Activated CD4-positive, alpha-beta T cell treated with anti-CD3 and anti-CD28 coated beads, Interleukin-2, amount 10 ng/mL, durations not matched to agents 7 days and 5 days (primary cell): ENCODE measurements around the gene CNTF. TPM values are rescaled to one million over a fixed set of nuclear protein-coding genes. Genes with fewer than 3 reads are reported as not detected.
"Not testable (repeated sequence)": the region's sequence is repeated elsewhere in the genome, so short reads cannot be mapped to it uniquely, and the experiment has no call there.

ENCODE experiments used
- CTCF ChIA-PET: fragments of 350-600 bp; sonication (Branson Sonifier 250); formaldehyde crosslinking; loops from one replicate; lab custom pipeline; 2021; ENCODE audit warnings: antibody characterized with exemption; lab: Charles Lee
- POLR2A ChIA-PET: fragments of 350-600 bp; sonication (Branson Sonifier 250); formaldehyde crosslinking; loops from one replicate; lab custom pipeline; 2021; ENCODE audit warnings: antibody characterized with exemption; lab: Charles Lee
- DNase-seq: peaks from one replicate; pipeline ENCODE4 v3.0.0-alpha.2; 2020
- H3K27ac Mint-ChIP-seq: one replicate; pipeline ENCODE4 v1.8.0; 2021; ENCODE audit warnings: mild to moderate bottlenecking, moderate library complexity, mixed read lengths
- H3K27me3 Mint-ChIP-seq: one replicate; pipeline ENCODE4 v1.8.0; 2021; ENCODE audit warnings: mixed read lengths
- H3K36me3 Mint-ChIP-seq: one replicate; pipeline ENCODE4 v1.8.0; 2021; ENCODE audit warnings: low read depth, mixed read lengths
- H3K4me1 Mint-ChIP-seq: one replicate; pipeline ENCODE4 v1.8.0; 2021; ENCODE audit warnings: mixed read lengths
- H3K4me3 Mint-ChIP-seq: one replicate; pipeline ENCODE4 v1.8.0; 2021; ENCODE audit warnings: mild to moderate bottlenecking, moderate library complexity, mixed read lengths
- H3K9me3 Mint-ChIP-seq: one replicate; pipeline ENCODE4 v1.8.0; 2021; ENCODE audit warnings: mixed read lengths
- total RNA-seq, 2 experiments: library from RNA; stranded (reverse); gene quantifications; one replicate each; pipeline ENCODE4 v1.2.3, GENCODE V29; 2021

The CNTF gene
- total RNA-seq, result 1 to 10 TPM; 2.9 to 3.7 TPM

- ChIA-PET CTCF (interaction anchor here (0.7 kb wide), 1 partner anchor 12 kb away, joined by 3 read pairs; no protein-coding TSS in a partner anchor), POLR2A (no interaction called here)
- DNase-seq, result no peak
- no peaks in the 10 kb centered on the region for H3K27me3 Mint-ChIP-seq
- peaks cover 64% of the 10 kb centered on the region for H3K36me3 Mint-ChIP-seq
- H3K27ac Mint-ChIP-seq, result peak within 1 kb of the TSS; percentile 57
- H3K4me3 Mint-ChIP-seq, result no peak within 1 kb of the TSS
- peaks cover 23% of the 10 kb centered on the region for H3K4me1 Mint-ChIP-seq
- H3K9me3 Mint-ChIP-seq, result no peaks in the 10 kb centered on the region
Observed at GRCh38 chr11:58622344-58622743, at the start of gene CNTF. TSS of gene CNTF (plus strand) at chr11:58622665. CDS start at chr11:58622753, 88 bp downstream.

GRCh38 chr11:58572906-58573305 is 49.6 kb upstream of the CNTF start:
- DNase-seq, H3K27me3 Mint-ChIP-seq, POLR2A ChIA-PET, H3K9me3 Mint-ChIP-seq: not testable (repeated sequence)
- Mint-ChIP-seq H3K4me1 (peaks cover 58% of the 10 kb centered on the region), H3K27ac (peak overlapping the region; percentile 99), H3K36me3 (peaks cover 47% of the 10 kb centered on the region), H3K4me3 (peak overlapping the region; percentile 85)
- CTCF ChIA-PET, result interaction anchor here (0.6 to 0.7 kb wide), 2 partner anchors 57 to 1173 kb away, joined by 4 read pairs; no protein-coding TSS in a partner anchor

- ChIA-PET CTCF (interaction anchor here (0.6 to 0.7 kb wide), 2 partner anchors 56 to 1174 kb away, joined by 4 read pairs; no protein-coding TSS in a partner anchor), POLR2A (no interaction called here)
- H3K36me3 Mint-ChIP-seq, result peaks cover 42% of the 10 kb centered on the region
Observed at GRCh38 chr11:58573451-58574104, 48.9 kb upstream of the CNTF start.

GRCh38 chr11:58574881-58575280 is 47.6 kb upstream of the CNTF start:
- H3K27me3 Mint-ChIP-seq, result no peaks in the 10 kb centered on the region
- DNase-seq, result no peak
- H3K27ac Mint-ChIP-seq, result peak overlapping the region; percentile 99
- peak overlapping the region; percentile 85 for H3K4me3 Mint-ChIP-seq
- H3K36me3 Mint-ChIP-seq, result peaks cover 35% of the 10 kb centered on the region
- peaks cover 42% of the 10 kb centered on the region for H3K4me1 Mint-ChIP-seq
- no peaks in the 10 kb centered on the region for H3K9me3 Mint-ChIP-seq
- CTCF ChIA-PET, result no interaction called here
- POLR2A ChIA-PET, result interaction anchor here (0.7 kb wide), 1 partner anchor 1079 kb away, joined by 4 read pairs; no protein-coding TSS in a partner anchor

More at GRCh38 chr11:58573451-58574104, 48.9 kb upstream of the CNTF start:
- Mint-ChIP-seq H3K9me3 (no peaks in the 10 kb centered on the region), H3K27me3 (no peaks in the 10 kb centered on the region), H3K27ac (peak overlapping the region; percentile 99), H3K4me3 (peak overlapping the region; percentile 85), H3K4me1 (peaks cover 51% of the 10 kb centered on the region)
- peak; percentile 51 for DNase-seq

- Mint-ChIP-seq H3K27me3 (no peaks in the 10 kb centered on the region), H3K36me3 (peaks cover 35% of the 10 kb centered on the region), H3K4me1 (peaks cover 41% of the 10 kb centered on the region), H3K9me3 (no peaks in the 10 kb centered on the region), H3K4me3 (peak within 1 kb of the TSS; percentile 85), H3K27ac (peak within 1 kb of the TSS; percentile 99)
- ChIA-PET POLR2A (interaction anchor here (0.7 kb wide), 1 partner anchor 1078 kb away, joined by 4 read pairs; no protein-coding TSS in a partner anchor), CTCF (interaction anchor here (0.6 to 4.7 kb wide), 4 partner anchors 7 to 1291 kb away, joined by 3 to 32 read pairs (median 4); no protein-coding TSS in a partner anchor)
- peak; percentile 53 for DNase-seq
Observed at GRCh38 chr11:58575377-58576020, 47.0 kb upstream of the CNTF start, which contains the start of gene LPXN. TSS of gene LPXN (minus strand) at chr11:58575856. CDS start at chr11:58575772, 84 bp downstream.

- ChIA-PET POLR2A (no interaction called here), CTCF (interaction anchor here (0.6 to 4.7 kb wide), 11 partner anchors 9 to 207 kb away, joined by 3 to 32 read pairs (median 3); no protein-coding TSS in a partner anchor)
- Mint-ChIP-seq H3K4me1 (peaks cover 44% of the 10 kb centered on the region), H3K36me3 (peaks cover 35% of the 10 kb centered on the region), H3K9me3 (no peaks in the 10 kb centered on the region), H3K4me3 (peak overlapping the region; percentile 85), H3K27ac (peak overlapping the region; percentile 99), H3K27me3 (no peaks in the 10 kb centered on the region)
- no peak for DNase-seq
Observed at GRCh38 chr11:58576887-58577471, 45.5 kb upstream of the CNTF start.

- peak overlapping the region; percentile 99 for H3K27ac Mint-ChIP-seq
- H3K9me3 Mint-ChIP-seq, result no peaks in the 10 kb centered on the region
- no peaks in the 10 kb centered on the region for H3K27me3 Mint-ChIP-seq
- H3K4me1 Mint-ChIP-seq, result peaks cover 47% of the 10 kb centered on the region
- DNase-seq, result peak; percentile 73
- peak overlapping the region; percentile 85 for H3K4me3 Mint-ChIP-seq
- ChIA-PET POLR2A (no interaction called here), CTCF (interaction anchor here (0.5 to 4.7 kb wide), 9 partner anchors 10 to 1153 kb away, joined by 3 to 32 read pairs (median 3); no protein-coding TSS in a partner anchor)
- peaks cover 33% of the 10 kb centered on the region for H3K36me3 Mint-ChIP-seq
Observed at GRCh38 chr11:58577555-58578135, 44.8 kb upstream of the CNTF start.

GRCh38 chr11:58578136-58578634 is 44.3 kb upstream of the CNTF start:
- H3K27me3 Mint-ChIP-seq, result no peaks in the 10 kb centered on the region
- peaks cover 51% of the 10 kb centered on the region for H3K4me1 Mint-ChIP-seq
- POLR2A ChIA-PET, result no interaction called here

GRCh38 chr11:58578635-58579191 is 43.8 kb upstream of the CNTF start, which contains the start of gene ZFP91:
TSS of gene ZFP91 (plus strand) at chr11:58579063. CDS start at chr11:58579282, 219 bp downstream.
- Mint-ChIP-seq H3K9me3 (no peaks in the 10 kb centered on the region), H3K4me1 (peaks cover 51% of the 10 kb centered on the region), H3K27ac (peak within 1 kb of the TSS; percentile 99), H3K36me3 (peaks cover 31% of the 10 kb centered on the region), H3K4me3 (peak within 1 kb of the TSS; percentile 93), H3K27me3 (no peaks in the 10 kb centered on the region)
- ChIA-PET POLR2A (no interaction called here), CTCF (interaction anchor here (0.9 to 4.7 kb wide), 3 partner anchors 10 to 40 kb away, joined by 3 to 32 read pairs (median 4); no protein-coding TSS in a partner anchor)
- DNase-seq, result peak; percentile 97

More at GRCh38 chr11:58578136-58578634, 44.3 kb upstream of the CNTF start:
- Mint-ChIP-seq H3K9me3 (no peaks in the 10 kb centered on the region), H3K36me3 (peaks cover 34% of the 10 kb centered on the region), H3K4me3 (peak overlapping the region; percentile 85), H3K27ac (peak overlapping the region; percentile 99)
- peak; percentile 94 for DNase-seq
- CTCF ChIA-PET, result interaction anchor here (0.5 to 4.7 kb wide), 6 partner anchors 10 to 1153 kb away, joined by 3 to 32 read pairs (median 3); no protein-coding TSS in a partner anchor

GRCh38 chr11:58579192-58580129 is 43.0 kb upstream of the CNTF start:
- ChIA-PET CTCF (interaction anchor here (0.6 to 4.7 kb wide), 5 partner anchors 9 to 49 kb away, joined by 3 to 32 read pairs (median 3); no protein-coding TSS in a partner anchor), POLR2A (no interaction called here)
- Mint-ChIP-seq H3K4me3 (peak overlapping the region; percentile 93), H3K9me3 (no peaks in the 10 kb centered on the region), H3K27me3 (no peaks in the 10 kb centered on the region), H3K4me1 (peaks cover 53% of the 10 kb centered on the region), H3K27ac (peak overlapping the region; percentile 99), H3K36me3 (peaks cover 28% of the 10 kb centered on the region)
- peak; percentile 92 for DNase-seq
